Measurements from ENCODE around the gene SLIT3.

Gene SLIT3

GRCh38 chr5:168899264-168899663 is 401.7 kb downstream of the SLIT3 start:
- no peak for DNase-seq (ENCODE audit: low read depth in 1 of 2, low spot score in 1 of 2)

GRCh38 chr5:168898247-168898911 is 402.6 kb downstream of the SLIT3 start:
- no peak for DNase-seq (ENCODE audit: low read depth in 1 of 2, low spot score in 1 of 2)

GRCh38 chr5:168897387-168898122 is 403.4 kb downstream of the SLIT3 start:
- no peak for DNase-seq (ENCODE audit: low read depth in 1 of 2, low spot score in 1 of 2)

GRCh38 chr5:168895295-168896071 is 405.5 kb downstream of the SLIT3 start:
- DNase-seq (ENCODE audit: low read depth in 1 of 2, low spot score in 1 of 2), result no peak

GRCh38 chr5:168893283-168893682 is 407.7 kb downstream of the SLIT3 start:
- DNase-seq (ENCODE audit: low read depth in 1 of 2, low spot score in 1 of 2), result no peak

- DNase-seq (ENCODE audit: low read depth in 1 of 2, low spot score in 1 of 2), result no peak
Measured at GRCh38 chr5:168892618-168893186, 408.2 kb downstream of the SLIT3 start.

- no peak for DNase-seq (ENCODE audit: low read depth in 1 of 2, low spot score in 1 of 2)
Measured at GRCh38 chr5:168890816-168891812, 409.8 kb downstream of the SLIT3 start.

- no peak for DNase-seq (ENCODE audit: low read depth in 1 of 2, low spot score in 1 of 2)
Measured at GRCh38 chr5:168889039-168889438, 411.9 kb downstream of the SLIT3 start.

- DNase-seq (ENCODE audit: low read depth in 1 of 2, low spot score in 1 of 2), result no peak
Measured at GRCh38 chr5:168887931-168888330, 413.0 kb downstream of the SLIT3 start.

GRCh38 chr5:168886157-168886556 is 414.8 kb downstream of the SLIT3 start:
- DNase-seq (ENCODE audit: low read depth in 1 of 2, low spot score in 1 of 2), result no peak

GRCh38 chr5:168885324-168886120 is 415.4 kb downstream of the SLIT3 start:
- no peak for DNase-seq (ENCODE audit: low read depth in 1 of 2, low spot score in 1 of 2)

GRCh38 chr5:168883991-168884390 is 416.9 kb downstream of the SLIT3 start:
- DNase-seq (ENCODE audit: low read depth in 1 of 2, low spot score in 1 of 2), result no peak

GRCh38 chr5:168883281-168883741 is 417.6 kb downstream of the SLIT3 start:
- DNase-seq (ENCODE audit: low read depth in 1 of 2, low spot score in 1 of 2), result no peak

GRCh38 chr5:168882283-168882682 is 418.7 kb downstream of the SLIT3 start:
- no peak for DNase-seq (ENCODE audit: low read depth in 1 of 2, low spot score in 1 of 2)

- no peak for DNase-seq (ENCODE audit: low read depth in 1 of 2, low spot score in 1 of 2)
Measured at GRCh38 chr5:168881427-168882149, 419.4 kb downstream of the SLIT3 start.

GRCh38 chr5:168879929-168880328 is 421.0 kb downstream of the SLIT3 start:
- DNase-seq (ENCODE audit: low read depth in 1 of 2, low spot score in 1 of 2), result no peak

- DNase-seq (ENCODE audit: low read depth in 1 of 2, low spot score in 1 of 2), result no peak
Measured at GRCh38 chr5:168879331-168879730, 421.6 kb downstream of the SLIT3 start.

- no peak for DNase-seq (ENCODE audit: low read depth in 1 of 2, low spot score in 1 of 2)
Measured at GRCh38 chr5:168878135-168878745, 422.7 kb downstream of the SLIT3 start.

Measured in stimulated activated CD4-positive, alpha-beta T cell treated with anti-CD3 and anti-CD28 coated beads, Interleukin-15, amount 100 ng/mL, for 1 hour (primary cell).